AG04450 (cell line): Measurements from ENCODE around the gene FBXL5. TPM values are rescaled to one million over a fixed set of nuclear protein-coding genes. Genes with fewer than 3 reads are reported as not detected.

Experiments used
- CTCF ChIA-PET: fragments of 300-600, 350-600 bp; formaldehyde crosslinking; extraction: SDS; loops from one replicate; lab custom pipeline; 2022; ENCODE audit warnings: antibody characterized with exemption, inconsistent platforms; lab: Charles Lee
- POLR2A ChIA-PET: fragments of 350-600 bp; formaldehyde crosslinking; extraction: SDS; loops from one replicate; lab custom pipeline; 2021; ENCODE audit warnings: antibody characterized with exemption, inconsistent platforms; lab: Yijun Ruan, JAX
- DNase-seq: peaks from one replicate; pipeline ENCODE4 v3.0.0-alpha.2; 2011; ENCODE audit warnings: low read depth, low spot score
- H3K27ac ChIP-seq: one replicate; pipeline ENCODE4 v1.5.1; 2012; ENCODE audit warnings: low read depth, low read length, control low read depth
- H3K27me3 ChIP-seq: one replicate; pipeline ENCODE4 v1.6.0; 2012; ENCODE audit warnings: low read length; ENCODE audit not compliant: control insufficient read depth, insufficient read depth
- H3K4me3 ChIP-seq: 2 replicates; pipeline ENCODE4 v1.5.1; 2011; ENCODE audit warnings: mild to moderate bottlenecking, low read depth, low read length, control low read depth
- H3K9me3 ChIP-seq: 2 replicates; pipeline ENCODE4 v1.5.1; 2012; ENCODE audit warnings: low read length; ENCODE audit not compliant: control insufficient read depth, insufficient read depth
- CTCF ChIP-seq: IDR thresholded peaks from 2 replicates; pipeline ENCODE4 v1.5.1; 2011; ENCODE audit warnings: low read depth, low read length, control low read depth, inconsistent platforms
- polyA minus RNA-seq: library from RNA; depleted of rRNA, polyadenylated mRNA; stranded (reverse); fragments of >200 nt; gene quantifications from 2 replicates; pipeline ENCODE4 v1.2.3, GENCODE V29; 2011; rRNA and poly(A)+ RNA removed
- polyA plus RNA-seq: library from polyadenylated mRNA; depleted of rRNA; stranded (reverse); fragments of >200 nt; gene quantifications from 2 replicates; pipeline ENCODE4 v1.2.3, GENCODE V29; 2011; rRNA removed

The FBXL5 gene
- polyA plus RNA-seq (40.4 and 56.4 TPM in 2 replicates), polyA minus RNA-seq (40.6 and 59.1 TPM in 2 replicates)

- H3K9me3 ChIP-seq: peaks cover 5% of the 10 kb centered on the region
- no peak for TF ChIP-seq CTCF
- CTCF ChIA-PET: no interaction called here
- H3K27ac ChIP-seq: peak within 1 kb of the TSS; percentile 97
- DNase-seq: peak; percentile 46
- peak within 1 kb of the TSS; percentile 77 for H3K4me3 ChIP-seq
- no peaks in the 10 kb centered on the region for H3K27me3 ChIP-seq
- POLR2A ChIA-PET: interaction anchor here (0.8 to 4.4 kb wide), 4 partner anchors 11 to 176 kb away, joined by 3 to 25 read pairs (median 6); partner anchors contain the start of gene FAM200B
Measured at GRCh38 chr4:15655223-15656037, at the start of gene FBXL5. FBXL5 (minus strand) TSS chr4:15655357; CDS start chr4:15655287, 70 bp downstream.

GRCh38 chr4:15704129-15704528 is 49.0 kb upstream of the FBXL5 start:
- no peaks in the 10 kb centered on the region for H3K9me3 ChIP-seq
- H3K27ac ChIP-seq: no peak overlapping the region
- no peak for DNase-seq
- no peak for TF ChIP-seq CTCF
- ChIA-PET POLR2A (no interaction called here), CTCF (no interaction called here)
- no peak overlapping the region for H3K4me3 ChIP-seq
- no peaks in the 10 kb centered on the region for H3K27me3 ChIP-seq

- Histone ChIP-seq H3K9me3 (no peaks in the 10 kb centered on the region), H3K27me3 (no peaks in the 10 kb centered on the region), H3K27ac (no peak overlapping the region), H3K4me3 (peak overlapping the region; percentile 62)
- CTCF ChIA-PET: no interaction called here
- TF ChIP-seq CTCF: no peak
- POLR2A ChIA-PET: no interaction called here
- DNase-seq: no peak
Measured at GRCh38 chr4:15703439-15703838, 48.3 kb upstream of the FBXL5 start.

GRCh38 chr4:15702941-15703403 is 47.8 kb upstream of the FBXL5 start, which contains the start of gene BST1:
BST1 (plus strand) TSS chr4:15703065; CDS start chr4:15703145, 80 bp downstream.
- CTCF ChIA-PET: no interaction called here
- H3K27ac ChIP-seq: no peak within 1 kb of the TSS
- DNase-seq: no peak
- H3K4me3 ChIP-seq: peak within 1 kb of the TSS; percentile 62
- H3K9me3 ChIP-seq: no peaks in the 10 kb centered on the region
- H3K27me3 ChIP-seq: no peaks in the 10 kb centered on the region
- POLR2A ChIA-PET: interaction anchor here (0.9 kb wide), 1 partner anchor 21 kb away, joined by 4 read pairs; the partner anchor contains the start of gene FAM200B
- TF ChIP-seq CTCF: no peak

- CTCF ChIA-PET: no interaction called here
- Histone ChIP-seq H3K4me3 (no peak overlapping the region), H3K27me3 (no peaks in the 10 kb centered on the region), H3K9me3 (no peaks in the 10 kb centered on the region), H3K27ac (no peak overlapping the region)
- DNase-seq: no peak
- POLR2A ChIA-PET: no interaction called here
- no peak for TF ChIP-seq CTCF
Measured at GRCh38 chr4:15696866-15697265, 41.7 kb upstream of the FBXL5 start.
